Prostate gland (tissue), 2 donors: ENCODE results near the gene DNASE1L2. TPM values are rescaled to one million over a fixed set of nuclear protein-coding genes. Genes with fewer than 3 reads are reported as not detected.

Experiments
- DNase-seq: peaks from one replicate; pipeline ENCODE4 v3.0.0-alpha.2; 2019; ENCODE audit warnings: low spot score
- H3K27ac ChIP-seq, 2 donors: fragments of 200-600 bp; sonication (generic); 2 replicates each; pipeline ENCODE4 v1.5.1; 2017 to 2019
- H3K27me3 ChIP-seq: fragments of 200-600 bp; sonication (generic); replicated peaks from 2 replicates; pipeline ENCODE4 v1.5.1; 2019; ENCODE audit not compliant: insufficient read depth
- H3K36me3 ChIP-seq, 2 donors: fragments of 200-600 bp; sonication (generic); 1 replicate in 1 of 2; 2 replicates in 1 of 2; pipeline versions ENCODE4 v1.5.1 to v1.8.1; 2017 to 2019
- H3K4me1 ChIP-seq: fragments of 200-600 bp; sonication (generic); replicated peaks from 2 replicates; pipeline ENCODE4 v1.5.1; 2019
- H3K4me3 ChIP-seq, 2 donors: fragments of 200-600 bp; sonication (generic); 2 replicates each; pipeline ENCODE4 v1.5.1; 2017 to 2019
- H3K9me3 ChIP-seq: fragments of 200-600 bp; sonication (generic); 2 replicates; pipeline ENCODE4 v1.5.1; 2017
- POLR2A ChIP-seq: fragments of 450-650 bp; IDR thresholded peaks from one replicate; pipeline ENCODE4 v1.6.1; 2016; ENCODE audit warnings: antibody characterized with exemption, mild to moderate bottlenecking
- POLR2AphosphoS5 ChIP-seq: sonication (generic); formaldehyde crosslinking; IDR thresholded peaks from one replicate; pipeline ENCODE4 v1.6.1; 2017; ENCODE audit warnings: antibody characterized with exemption
- WGBS: methylation state at CpG from one replicate; pipeline ENCODE4 v1.1.5; 2018; 5-methylcytosine and 5-hydroxymethylcytosine counted together
- intact Hi-C: fragments of 100-400 bp; cut with DNase I; formaldehyde crosslinking; loops from one replicate; pipeline ENCODE4 v1.14.2; 2022
- total RNA-seq, 2 donors: library from RNA; depleted of rRNA; stranded (reverse); fragments of >200 nt; gene quantifications; one replicate each; pipeline ENCODE4 v1.1.0, GENCODE V29; 2016
- TF ChIP-seq, protein P1 (sequence below), 4 experiments: fragments of 200-600 bp in 2 of 4; fragments of 450-650 bp in 2 of 4; sonication (generic) in 2 of 4; IDR thresholded peaks; 1 replicate in 3 of 4; 2 replicates in 1 of 4; pipeline ENCODE4 v1.5.1; 2016 to 2019; ENCODE audit warnings: antibody characterized with exemption in 4 of 4, mild to moderate bottlenecking in 2 of 4, moderate library complexity in 2 of 4

DNASE1L2 gene
- total RNA-seq, 2 donors from 2014 or later = 0.77 to 4.6 TPM

DNA sequence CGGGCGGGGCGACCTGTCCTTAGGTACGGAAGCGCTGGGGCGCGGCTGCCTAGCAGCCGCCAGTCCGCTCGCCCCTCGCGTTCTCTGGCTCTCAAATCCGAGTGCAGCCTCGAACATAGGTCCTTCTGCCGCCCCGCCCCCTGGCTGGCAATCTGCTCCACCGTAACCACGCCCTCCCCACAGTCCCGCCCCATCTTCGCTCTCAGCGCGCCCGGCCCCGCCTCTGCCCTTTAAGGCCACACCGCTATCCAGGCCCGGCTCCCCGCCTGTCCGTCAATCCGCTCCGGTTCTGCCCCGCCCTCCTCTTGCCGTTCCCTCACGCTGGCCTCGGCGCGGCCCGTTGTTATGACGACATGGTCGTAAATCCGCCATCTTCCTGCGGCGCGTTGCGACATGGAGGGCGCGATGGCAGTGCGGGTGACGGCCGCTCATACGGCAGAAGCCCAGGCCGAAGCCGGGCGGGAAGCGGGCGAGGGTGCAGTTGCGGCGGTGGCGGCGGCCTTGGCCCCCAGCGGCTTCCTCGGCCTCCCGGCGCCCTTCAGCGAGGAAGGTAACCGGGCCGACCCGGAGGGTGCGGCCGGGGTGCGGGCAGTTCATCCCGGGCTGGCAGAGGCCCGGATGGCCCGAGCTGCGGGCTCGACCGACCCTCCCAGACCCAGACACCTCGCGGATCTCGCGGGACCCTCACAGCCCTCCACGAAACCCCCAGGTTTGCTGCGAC, 12.9 kb upstream of the DNASE1L2 start, which contains the start of gene E4F1:
Gene E4F1 (plus strand): TSS at position 371 of the 721 bp plus-strand sequence. CDS start 23 bp downstream, at position 394.
- Histone ChIP-seq H3K27me3 (no peaks in the 10 kb centered on the region), H3K27ac (peak within 1 kb of the TSS; percentile 79 to 87), H3K9me3 (no peaks in the 10 kb centered on the region), H3K4me3 (peak within 1 kb of the TSS; percentile 68 to 79), H3K4me1 (peaks cover 11% of the 10 kb centered on the region), H3K36me3 (no peaks in the 10 kb centered on the region)
- TF ChIP-seq POLR2A (peak; percentile 85), POLR2AphosphoS5 (peak; percentile 99)
- TF ChIP-seq, protein P1, sequence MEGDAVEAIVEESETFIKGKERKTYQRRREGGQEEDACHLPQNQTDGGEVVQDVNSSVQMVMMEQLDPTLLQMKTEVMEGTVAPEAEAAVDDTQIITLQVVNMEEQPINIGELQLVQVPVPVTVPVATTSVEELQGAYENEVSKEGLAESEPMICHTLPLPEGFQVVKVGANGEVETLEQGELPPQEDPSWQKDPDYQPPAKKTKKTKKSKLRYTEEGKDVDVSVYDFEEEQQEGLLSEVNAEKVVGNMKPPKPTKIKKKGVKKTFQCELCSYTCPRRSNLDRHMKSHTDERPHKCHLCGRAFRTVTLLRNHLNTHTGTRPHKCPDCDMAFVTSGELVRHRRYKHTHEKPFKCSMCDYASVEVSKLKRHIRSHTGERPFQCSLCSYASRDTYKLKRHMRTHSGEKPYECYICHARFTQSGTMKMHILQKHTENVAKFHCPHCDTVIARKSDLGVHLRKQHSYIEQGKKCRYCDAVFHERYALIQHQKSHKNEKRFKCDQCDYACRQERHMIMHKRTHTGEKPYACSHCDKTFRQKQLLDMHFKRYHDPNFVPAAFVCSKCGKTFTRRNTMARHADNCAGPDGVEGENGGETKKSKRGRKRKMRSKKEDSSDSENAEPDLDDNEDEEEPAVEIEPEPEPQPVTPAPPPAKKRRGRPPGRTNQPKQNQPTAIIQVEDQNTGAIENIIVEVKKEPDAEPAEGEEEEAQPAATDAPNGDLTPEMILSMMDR (IDR thresholded peaks at IDR 0.05) = peak in 3 of 4 experiments; percentile 14 to 45 (median 35)
- intact Hi-C loops = no loop called here
- WGBS = under 1% methylated on average over 80 of the region's 82 CpGs
- peak; percentile 99 for DNase-seq

DNA sequence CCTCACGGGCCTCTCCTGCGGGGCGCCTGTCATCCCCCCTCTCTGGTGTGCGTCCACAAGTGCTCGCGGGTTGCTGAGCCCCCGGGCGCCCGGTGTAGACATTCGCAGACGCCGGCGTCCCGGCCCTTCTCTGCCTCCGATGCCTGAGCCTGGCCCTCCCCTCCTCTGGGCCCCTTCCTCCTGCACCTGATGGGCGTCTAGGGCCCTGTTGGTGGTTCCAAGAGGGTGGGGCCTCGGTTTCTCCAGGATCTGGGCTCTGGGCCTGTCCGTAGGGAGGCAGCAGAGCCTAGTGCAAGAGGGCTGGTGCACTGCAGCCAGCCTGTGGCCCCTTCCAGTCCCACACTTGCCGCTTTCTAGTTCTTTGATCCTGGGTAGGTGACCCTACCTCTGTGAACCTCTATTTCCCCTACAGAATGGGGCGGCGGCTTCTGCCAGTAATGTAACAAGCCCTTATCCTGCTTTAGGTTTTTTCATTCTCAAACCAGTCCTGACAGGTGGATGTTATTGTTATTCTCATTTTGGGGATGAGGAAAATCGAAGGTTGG, 12.2 kb upstream of the DNASE1L2 start:
- 4% methylated on average over 22 of the region's 22 CpGs for WGBS
- intact Hi-C loops = no loop called here
- peak overlapping the region; percentile 79 to 87 for H3K27ac ChIP-seq
- DNase-seq = peak; percentile 42
- no peaks in the 10 kb centered on the region for H3K9me3 ChIP-seq
- H3K27me3 ChIP-seq = no peaks in the 10 kb centered on the region
- H3K4me1 ChIP-seq = peaks cover 12% of the 10 kb centered on the region
- H3K36me3 ChIP-seq = peaks cover under 1 to 3% of the 10 kb centered on the region in 2 donors
- TF ChIP-seq POLR2A = no peak
- TF ChIP-seq, protein P1 (IDR thresholded peaks at IDR 0.05) = peak in 2 of 4 experiments; percentile 30 to 47
- TF ChIP-seq POLR2AphosphoS5 = peak; percentile 8
- H3K4me3 ChIP-seq = peak overlapping the region; percentile 68 to 79

DNA sequence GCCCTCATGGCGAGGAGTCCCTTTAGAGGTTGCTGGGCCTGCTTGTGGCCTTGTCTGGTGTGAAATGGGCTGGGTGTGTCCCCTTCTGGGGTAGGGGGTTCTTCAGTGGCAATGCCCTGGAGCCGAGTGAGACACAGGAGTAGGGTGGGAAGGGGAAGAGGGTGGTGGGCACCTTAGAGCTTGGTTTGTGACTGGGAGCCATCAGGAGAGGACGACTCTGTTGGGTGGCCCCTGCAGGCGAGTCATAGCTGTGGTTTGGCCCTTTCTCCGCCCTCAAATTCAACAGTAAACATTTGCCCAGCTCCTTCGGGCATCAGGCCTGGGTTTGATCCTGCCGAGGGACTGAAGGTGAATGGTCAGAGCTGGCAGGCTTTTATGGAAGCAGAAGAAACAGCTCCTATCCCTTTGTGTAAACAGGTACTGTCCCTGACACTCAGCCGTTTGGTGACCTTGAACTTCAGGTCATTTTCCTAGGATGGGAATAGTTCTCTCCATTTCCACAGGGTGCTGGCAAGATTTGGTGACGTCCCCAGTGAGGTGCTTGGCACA, 9.9 kb upstream of the DNASE1L2 start:
- Histone ChIP-seq H3K4me3 (no peak overlapping the region), H3K9me3 (no peaks in the 10 kb centered on the region), H3K4me1 (peaks cover 12% of the 10 kb centered on the region), H3K27me3 (no peaks in the 10 kb centered on the region), H3K36me3 (peaks cover 8 to 13% of the 10 kb centered on the region in 2 donors), H3K27ac (peak overlapping the region; percentile 32 to 50)
- WGBS = 55% methylated on average over 9 of the region's 9 CpGs
- TF ChIP-seq, protein P1 (IDR thresholded peaks at IDR 0.05) = no peak
- TF ChIP-seq POLR2AphosphoS5 = peak; percentile 5
- DNase-seq = no peak
- intact Hi-C loops = no loop called here

DNA sequence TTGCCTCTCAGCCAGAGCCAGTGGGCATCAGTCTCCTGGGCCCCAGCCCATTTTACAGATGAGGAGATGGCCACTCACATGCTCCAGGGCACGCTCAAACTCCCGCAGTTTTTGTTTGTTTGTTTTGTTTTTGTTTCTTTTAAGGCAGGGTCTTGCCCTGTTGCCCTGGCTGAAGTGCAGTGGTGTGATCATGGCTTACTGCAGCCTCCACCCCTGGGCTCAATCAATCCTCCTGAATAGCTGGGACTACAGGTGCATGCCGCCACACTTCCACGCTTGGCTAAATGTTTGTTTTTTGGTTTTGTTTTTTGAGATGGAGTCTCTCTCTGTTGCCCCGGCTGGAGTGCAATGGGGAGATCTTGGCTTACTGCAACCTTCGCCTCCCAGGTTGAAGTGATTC, 9.3 kb upstream of the DNASE1L2 start:
- Histone ChIP-seq H3K9me3 (no peaks in the 10 kb centered on the region), H3K27me3 (no peaks in the 10 kb centered on the region), H3K27ac (no peak overlapping the region), H3K36me3 (peaks cover 8 to 15% of the 10 kb centered on the region in 2 donors), H3K4me3 (no peak overlapping the region), H3K4me1 (peaks cover 12% of the 10 kb centered on the region)
- TF ChIP-seq, protein P1 (IDR thresholded peaks at IDR 0.05) = no peak
- intact Hi-C loops = no loop called here
- DNase-seq = no peak
- WGBS = 93% methylated on average over 6 of the region's 6 CpGs
